Esophagus squamous epithelium (tissue), 5 donors: Measurements from ENCODE around the gene NIM1K. TPM values are rescaled to one million over a fixed set of nuclear protein-coding genes. Genes with fewer than 3 reads are reported as not detected.
"Not testable (repeated sequence)": the region's sequence is repeated elsewhere in the genome, so short reads cannot be mapped to it uniquely, and the experiment has no call there.

ENCODE experiments used
- DNase-seq: peaks from one replicate; lab custom pipeline; 2025; lab: John Stamatoyannopoulos, UW
- H3K27ac ChIP-seq, 4 donors: fragments of 200-600 bp; sonication (generic); one replicate each; pipeline ENCODE4 v1.5.1; 2016 to 2019; ENCODE audit warnings: mild to moderate bottlenecking in 1 of 4
- H3K27me3 ChIP-seq, 4 donors: fragments of 200-600 bp; sonication (generic); 1 replicate in 3 of 4; 2 replicates in 1 of 4; pipeline versions ENCODE4 v1.5.1 to v1.6.0; 2017 to 2021; ENCODE audit warnings: antibody characterized with exemption in 1 of 4
- H3K36me3 ChIP-seq, 3 donors: fragments of 200-600 bp; sonication (generic); one replicate each; pipeline ENCODE4 v1.5.1; 2016 to 2019
- H3K4me1 ChIP-seq, 3 donors: fragments of 200-600 bp; sonication (generic); one replicate each; pipeline ENCODE4 v1.5.1; 2017 to 2019
- H3K4me3 ChIP-seq, 4 donors: fragments of 200-600 bp; sonication (generic); 1 replicate in 3 of 4; 2 replicates in 1 of 4; pipeline ENCODE4 v1.5.1; 2016 to 2019; ENCODE audit warnings: mild to moderate bottlenecking in 2 of 4, moderate library complexity in 1 of 4
- H3K9me3 ChIP-seq, 3 donors: fragments of 200-600 bp; sonication (generic); one replicate each; pipeline ENCODE4 v1.5.1; 2016 to 2019
- POLR2A ChIP-seq, 4 donors: fragments of 450-650 bp; IDR thresholded peaks; one replicate each; pipeline ENCODE4 v1.6.1; 2017; ENCODE audit warnings: antibody characterized with exemption in 4 of 4, mild to moderate bottlenecking in 4 of 4, moderate library complexity in 3 of 4
- WGBS, 2 donors: methylation state at CpG; one replicate each; pipeline ENCODE4 v1.1.5; 2018; 5-methylcytosine and 5-hydroxymethylcytosine counted together
- intact Hi-C: fragments of 100-400 bp; cut with DNase I; formaldehyde crosslinking; loops from one replicate; pipeline ENCODE4 v1.15.0; 2022
- total RNA-seq, 4 donors: library from RNA; depleted of rRNA; stranded (reverse); fragments of >200 nt; gene quantifications; one replicate each; pipeline ENCODE4 v1.1.0, GENCODE V29; 2016
- TF ChIP-seq, protein P1 (sequence below), 6 experiments: fragments of 450-650 bp in 4 of 6; fragments of 200-600 bp in 2 of 6; sonication (generic) in 2 of 6; IDR thresholded peaks; one replicate each; pipeline ENCODE4 v1.5.1; 2016 to 2019; ENCODE audit warnings: antibody characterized with exemption in 6 of 6, mild to moderate bottlenecking in 4 of 6, moderate library complexity in 4 of 6
- donor health status: DM: yes; HTN: yes; CAD: no.

Gene NIM1K
- total RNA-seq, 4 donors from 2014 or later = 0.38 TPM; not detected in 2

DNA sequence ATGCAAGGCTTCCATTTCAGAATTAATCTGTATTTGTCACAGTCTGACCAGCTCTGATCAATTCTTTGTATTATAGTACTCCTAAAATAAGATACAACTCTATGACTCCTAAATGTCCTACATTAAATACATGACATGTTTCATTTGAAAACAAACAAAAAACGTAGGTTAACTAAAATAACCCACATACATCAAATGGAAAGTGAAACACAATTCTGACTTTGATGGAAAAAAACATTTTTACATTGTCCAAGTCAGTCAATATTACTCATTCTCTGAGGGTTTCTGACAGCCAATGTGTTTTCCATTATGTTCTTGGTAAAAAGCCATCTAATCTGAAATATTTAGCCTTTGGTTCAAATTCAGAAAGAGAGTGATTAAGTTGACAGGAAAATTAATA, 112.5 kb downstream of the NIM1K start:
- Histone ChIP-seq H3K4me1 (peaks cover 0 to 80% (median 14%) of the 10 kb centered on the region in 3 donors), H3K9me3 (no peaks in the 10 kb centered on the region), H3K27me3 (no peaks in the 10 kb centered on the region), H3K4me3 (no peak overlapping the region), H3K27ac (no peak overlapping the region), H3K36me3 (peaks cover 0 to 51% (median 0%) of the 10 kb centered on the region in 3 donors)
- TF ChIP-seq POLR2A (IDR thresholded peaks at IDR 0.05) = no peak
- TF ChIP-seq, protein P1, sequence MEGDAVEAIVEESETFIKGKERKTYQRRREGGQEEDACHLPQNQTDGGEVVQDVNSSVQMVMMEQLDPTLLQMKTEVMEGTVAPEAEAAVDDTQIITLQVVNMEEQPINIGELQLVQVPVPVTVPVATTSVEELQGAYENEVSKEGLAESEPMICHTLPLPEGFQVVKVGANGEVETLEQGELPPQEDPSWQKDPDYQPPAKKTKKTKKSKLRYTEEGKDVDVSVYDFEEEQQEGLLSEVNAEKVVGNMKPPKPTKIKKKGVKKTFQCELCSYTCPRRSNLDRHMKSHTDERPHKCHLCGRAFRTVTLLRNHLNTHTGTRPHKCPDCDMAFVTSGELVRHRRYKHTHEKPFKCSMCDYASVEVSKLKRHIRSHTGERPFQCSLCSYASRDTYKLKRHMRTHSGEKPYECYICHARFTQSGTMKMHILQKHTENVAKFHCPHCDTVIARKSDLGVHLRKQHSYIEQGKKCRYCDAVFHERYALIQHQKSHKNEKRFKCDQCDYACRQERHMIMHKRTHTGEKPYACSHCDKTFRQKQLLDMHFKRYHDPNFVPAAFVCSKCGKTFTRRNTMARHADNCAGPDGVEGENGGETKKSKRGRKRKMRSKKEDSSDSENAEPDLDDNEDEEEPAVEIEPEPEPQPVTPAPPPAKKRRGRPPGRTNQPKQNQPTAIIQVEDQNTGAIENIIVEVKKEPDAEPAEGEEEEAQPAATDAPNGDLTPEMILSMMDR (IDR thresholded peaks at IDR 0.05) = no peak
- no peak for DNase-seq
- 11 to 19% methylated on average over 1 of the region's 1 CpG for WGBS, 2 donors
- intact Hi-C loops = loop anchor here (10.0 kb wide), 2 partner anchors 80 to 200 kb away; no protein-coding TSS in a partner anchor

DNA sequence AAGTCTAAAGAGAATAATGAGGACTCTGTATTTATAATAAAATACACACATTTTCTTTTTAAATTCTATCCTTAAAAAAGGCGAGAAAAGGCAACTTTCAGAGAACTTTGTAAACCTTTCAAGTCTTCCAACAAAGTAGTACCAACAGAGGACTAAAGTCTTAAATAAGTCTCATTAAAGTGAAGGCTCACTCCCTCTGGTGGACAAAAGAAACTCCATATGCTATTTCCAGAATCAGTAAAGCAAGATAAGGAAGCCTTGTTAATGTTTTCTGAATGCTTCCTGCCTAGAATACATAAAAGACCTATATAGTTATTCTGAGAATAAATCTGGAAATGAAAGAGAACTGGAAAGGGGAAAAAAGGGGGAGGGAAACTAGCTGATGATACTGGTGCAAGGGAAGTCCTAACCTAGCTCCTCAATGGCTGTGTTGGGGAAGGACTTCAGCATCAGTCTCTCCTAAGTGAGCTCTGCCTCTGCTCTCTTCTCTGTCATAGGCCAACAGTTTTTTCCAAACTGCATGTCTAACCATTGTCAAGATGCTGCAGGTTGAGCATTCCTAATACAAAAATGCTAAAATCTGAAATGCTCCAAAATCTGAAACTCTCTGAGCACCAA, 114.0 kb downstream of the NIM1K start:
- no peak for TF ChIP-seq POLR2A (IDR thresholded peaks at IDR 0.05)
- TF ChIP-seq, protein P1 (IDR thresholded peaks at IDR 0.05) = peak; percentile 36 to 74 (median 62)
- H3K9me3 ChIP-seq = no peaks in the 10 kb centered on the region
- WGBS, 2 donors = 46 to 73% methylated on average over 1 of the region's 1 CpG
- no peaks in the 10 kb centered on the region for H3K27me3 ChIP-seq
- intact Hi-C loops = loop anchor here (10.0 kb wide), 2 partner anchors 79 to 201 kb away; no protein-coding TSS in a partner anchor
- H3K36me3 ChIP-seq = peaks cover 0 to 35% (median 0%) of the 10 kb centered on the region in 3 donors
- peaks cover 0 to 91% (median 24%) of the 10 kb centered on the region in 3 donors for H3K4me1 ChIP-seq
- no peak overlapping the region for H3K4me3 ChIP-seq
- peak overlapping the region in 1 of 4 donors; percentile 19 for H3K27ac ChIP-seq
- no peak for DNase-seq

GRCh38 chr5:43306954-43307353, 114.9 kb downstream of the NIM1K start:
- not testable (repeated sequence) for H3K4me3 ChIP-seq, H3K27me3 ChIP-seq, DNase-seq, H3K9me3 ChIP-seq, H3K27ac ChIP-seq
- Histone ChIP-seq H3K36me3 (peaks cover 0 to 34% (median 0%) of the 10 kb centered on the region in 3 donors), H3K4me1 (peaks cover 0 to 94% (median 31%) of the 10 kb centered on the region in 3 donors)
- WGBS, 2 donors = 85 to 90% methylated on average over 4 to 5 of the region's 5 CpGs
- intact Hi-C loops = loop anchor here (10.0 kb wide), 2 partner anchors 78 to 202 kb away; no protein-coding TSS in a partner anchor

GRCh38 chr5:43309122-43309521, 117.1 kb downstream of the NIM1K start:
- H3K4me3 ChIP-seq = no peak overlapping the region
- TF ChIP-seq, protein P1 (IDR thresholded peaks at IDR 0.05) = no peak
- no peak for TF ChIP-seq POLR2A (IDR thresholded peaks at IDR 0.05)
- WGBS, 2 donors = 38 to 62% methylated on average over 3 of the region's 3 CpGs
- peaks cover 0 to 23% (median 0%) of the 10 kb centered on the region in 3 donors for H3K36me3 ChIP-seq
- intact Hi-C loops = loop anchor here (10.0 kb wide), 2 partner anchors 76 to 204 kb away; no protein-coding TSS in a partner anchor
- H3K27me3 ChIP-seq = no peaks in the 10 kb centered on the region
- no peaks in the 10 kb centered on the region for H3K9me3 ChIP-seq
- peaks cover 6 to 86% (median 28%) of the 10 kb centered on the region in 3 donors for H3K4me1 ChIP-seq
- peak overlapping the region in 3 of 4 donors; percentile 40 to 98 (median 54) for H3K27ac ChIP-seq
- no peak for DNase-seq

DNA sequence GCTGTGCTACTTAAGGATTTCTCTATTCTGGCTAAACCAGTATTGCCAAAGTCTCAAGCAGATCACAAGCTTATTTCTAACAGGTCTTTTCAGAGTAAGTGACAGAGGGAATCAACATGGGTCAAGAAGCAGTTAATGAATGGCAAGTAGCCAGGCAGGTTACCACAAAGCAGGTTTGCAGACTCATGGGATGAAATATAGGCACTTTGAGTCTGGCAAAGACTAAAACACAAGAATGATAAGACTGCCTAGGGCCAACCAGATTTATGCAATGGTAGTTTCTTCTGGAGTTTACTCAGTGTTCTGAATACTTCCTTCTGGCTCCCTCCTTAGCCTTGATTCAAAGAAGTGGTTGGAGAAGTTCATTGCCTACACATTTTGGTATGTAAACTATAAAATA, 117.6 kb downstream of the NIM1K start:
- peaks cover 6 to 83% (median 26%) of the 10 kb centered on the region in 3 donors for H3K4me1 ChIP-seq
- H3K9me3 ChIP-seq = no peaks in the 10 kb centered on the region
- H3K27me3 ChIP-seq = no peaks in the 10 kb centered on the region
- H3K36me3 ChIP-seq = peaks cover 0 to 18% (median 0%) of the 10 kb centered on the region in 3 donors
- H3K4me3 ChIP-seq = no peak overlapping the region
- TF ChIP-seq, protein P1 (IDR thresholded peaks at IDR 0.05) = no peak
- no peak for TF ChIP-seq POLR2A (IDR thresholded peaks at IDR 0.05)
- intact Hi-C loops = loop anchor here (10.0 kb wide), 2 partner anchors 75 to 205 kb away; no protein-coding TSS in a partner anchor
- DNase-seq = no peak
- H3K27ac ChIP-seq = peak overlapping the region in 3 of 4 donors; percentile 40 to 98 (median 60)
